ENCODE measurements around the gene ILF2. TPM values are rescaled to one million over a fixed set of nuclear protein-coding genes. Genes with fewer than 3 reads are reported as not detected.

ILF2 gene
- total RNA-seq, 1 donor from 2014 or later: 474 TPM

DNA sequence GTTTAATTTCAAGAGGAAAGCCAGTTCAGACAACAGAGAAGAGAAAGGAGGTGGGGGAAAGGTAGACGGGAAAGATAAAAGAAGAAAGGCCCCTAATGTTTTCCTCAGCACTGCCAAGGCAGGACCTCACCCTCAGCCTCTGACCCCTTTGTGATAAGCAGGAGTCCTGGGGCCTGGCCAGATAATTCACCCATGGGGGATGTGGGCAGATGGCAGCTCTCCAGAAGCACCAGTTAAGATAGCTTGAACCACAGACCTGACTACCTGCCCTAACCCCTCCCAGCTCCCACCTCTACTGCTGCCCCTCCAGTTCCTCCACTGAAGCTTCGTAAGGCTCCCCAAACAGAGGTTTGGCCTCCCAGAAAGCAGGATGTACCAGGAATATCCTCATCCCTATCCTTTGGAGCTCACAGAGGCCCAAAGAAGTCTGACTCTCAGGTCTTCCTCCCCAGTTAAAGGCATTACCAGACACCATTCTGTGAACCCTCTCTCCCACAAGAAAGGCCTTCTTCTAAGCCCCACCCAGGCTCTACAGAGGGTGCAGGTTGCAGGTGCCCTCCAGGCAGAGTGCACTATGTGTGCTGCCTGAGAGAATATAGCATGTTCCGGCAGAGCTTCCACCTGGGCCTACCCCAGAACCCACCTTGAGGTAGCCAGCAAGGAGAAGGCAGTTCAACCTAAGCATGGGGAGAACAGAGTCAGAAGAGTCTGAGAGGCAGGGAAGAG, 21.5 kb downstream of the ILF2 start:
- Mint-ChIP-seq H3K27ac (peak overlapping the region; percentile 58), H3K4me3 (no peak overlapping the region), H3K36me3 (peaks cover 20% of the 10 kb centered on the region), H3K27me3 (ENCODE audit: insufficient read depth, low read depth) (peaks cover 15% of the 10 kb centered on the region), H3K4me1 (no peaks in the 10 kb centered on the region), H3K9me3 (peaks cover 2% of the 10 kb centered on the region)
- peaks cover 1% of the 10 kb centered on the region for H4K20me1 ChIP-seq (ENCODE audit: low read depth)
- TF ChIP-seq EZH2 (IDR thresholded peaks at IDR 0.05): no peak
- TF ChIP-seq, protein P1, sequence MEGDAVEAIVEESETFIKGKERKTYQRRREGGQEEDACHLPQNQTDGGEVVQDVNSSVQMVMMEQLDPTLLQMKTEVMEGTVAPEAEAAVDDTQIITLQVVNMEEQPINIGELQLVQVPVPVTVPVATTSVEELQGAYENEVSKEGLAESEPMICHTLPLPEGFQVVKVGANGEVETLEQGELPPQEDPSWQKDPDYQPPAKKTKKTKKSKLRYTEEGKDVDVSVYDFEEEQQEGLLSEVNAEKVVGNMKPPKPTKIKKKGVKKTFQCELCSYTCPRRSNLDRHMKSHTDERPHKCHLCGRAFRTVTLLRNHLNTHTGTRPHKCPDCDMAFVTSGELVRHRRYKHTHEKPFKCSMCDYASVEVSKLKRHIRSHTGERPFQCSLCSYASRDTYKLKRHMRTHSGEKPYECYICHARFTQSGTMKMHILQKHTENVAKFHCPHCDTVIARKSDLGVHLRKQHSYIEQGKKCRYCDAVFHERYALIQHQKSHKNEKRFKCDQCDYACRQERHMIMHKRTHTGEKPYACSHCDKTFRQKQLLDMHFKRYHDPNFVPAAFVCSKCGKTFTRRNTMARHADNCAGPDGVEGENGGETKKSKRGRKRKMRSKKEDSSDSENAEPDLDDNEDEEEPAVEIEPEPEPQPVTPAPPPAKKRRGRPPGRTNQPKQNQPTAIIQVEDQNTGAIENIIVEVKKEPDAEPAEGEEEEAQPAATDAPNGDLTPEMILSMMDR (IDR thresholded peaks at IDR 0.05): no peak
- TF ChIP-seq EZH2phosphoT487 (IDR thresholded peaks at IDR 0.05): no peak
- H3F3A ChIP-seq (ENCODE audit: low read depth): peaks cover 32% of the 10 kb centered on the region
- no peak for DNase-seq (ENCODE audit: low spot score)
- H3K4me2 ChIP-seq: no peak overlapping the region
- peaks cover 4% of the 10 kb centered on the region for H3K36me3 ChIP-seq
- no peak overlapping the region for H3K4me3 ChIP-seq
- H3K27me3 ChIP-seq: no peaks in the 10 kb centered on the region
- H3K79me2 ChIP-seq (ENCODE audit: low read depth): no peaks in the 10 kb centered on the region
- H3K9me3 ChIP-seq (ENCODE audit: low read depth): no peaks in the 10 kb centered on the region
- H2AFZ ChIP-seq (replicated peaks): no peak overlapping the region
- H3K4me1 ChIP-seq: no peaks in the 10 kb centered on the region
- no peak overlapping the region for H3K9ac ChIP-seq
- no peak overlapping the region for H3K27ac ChIP-seq

DNA sequence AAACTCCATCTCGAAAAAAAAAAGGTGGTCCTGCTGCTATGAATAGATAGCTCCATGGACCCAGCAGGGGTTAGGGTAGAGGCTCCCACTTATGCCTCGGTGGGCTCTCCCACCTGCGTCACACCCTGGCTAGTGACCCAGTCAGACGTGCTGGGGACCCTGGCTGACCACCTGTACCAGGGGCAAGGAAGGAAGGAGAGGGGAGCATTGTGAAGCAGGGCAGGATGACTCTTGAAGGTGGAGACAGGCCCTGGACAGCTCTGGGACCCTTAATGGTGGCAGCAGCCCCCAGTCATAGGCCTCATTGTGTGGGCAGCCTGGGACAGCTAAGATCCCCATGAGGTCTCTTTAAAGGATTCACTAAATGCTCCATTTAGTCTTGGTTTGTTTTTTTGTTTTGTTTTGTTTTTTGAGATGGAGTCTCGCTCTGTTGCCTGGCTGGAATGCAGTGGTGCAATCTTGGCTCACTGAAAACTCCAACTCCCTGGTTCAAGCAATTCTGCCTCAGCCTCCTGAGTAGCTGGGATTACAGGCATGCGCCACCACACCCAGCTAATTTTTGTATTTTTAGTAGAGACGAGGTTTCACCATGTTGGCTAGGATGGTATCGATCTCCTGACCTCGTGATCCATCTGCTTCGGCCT, 22.7 kb downstream of the ILF2 start:
- no peaks in the 10 kb centered on the region for H3K4me1 Mint-ChIP-seq
- peaks cover 2% of the 10 kb centered on the region for H3K9me3 Mint-ChIP-seq
- H3K27ac Mint-ChIP-seq: peak overlapping the region; percentile 85
- H3K4me3 Mint-ChIP-seq: no peak overlapping the region
- H3K79me2 ChIP-seq (ENCODE audit: low read depth): peaks cover 6% of the 10 kb centered on the region
- H3F3A ChIP-seq (ENCODE audit: low read depth): peaks cover 42% of the 10 kb centered on the region
- no peaks in the 10 kb centered on the region for H3K27me3 ChIP-seq
- peaks cover 26% of the 10 kb centered on the region for H3K36me3 Mint-ChIP-seq
- no peak overlapping the region for H3K4me2 ChIP-seq
- peaks cover 12% of the 10 kb centered on the region for H4K20me1 ChIP-seq (ENCODE audit: low read depth)
- H3K36me3 ChIP-seq: peaks cover 12% of the 10 kb centered on the region
- no peaks in the 10 kb centered on the region for H3K9me3 ChIP-seq (ENCODE audit: low read depth)
- DNase-seq (ENCODE audit: low spot score): no peak
- no peaks in the 10 kb centered on the region for H3K4me1 ChIP-seq
- no peak overlapping the region for H3K9ac ChIP-seq
- H3K27ac ChIP-seq: no peak overlapping the region
- no peak overlapping the region for H2AFZ ChIP-seq (replicated peaks)
- H3K27me3 Mint-ChIP-seq (ENCODE audit: insufficient read depth, low read depth): peaks cover 15% of the 10 kb centered on the region
- no peak overlapping the region for H3K4me3 ChIP-seq
- TF ChIP-seq EZH2 (IDR thresholded peaks at IDR 0.05) (no peak), EZH2phosphoT487 (IDR thresholded peaks at IDR 0.05) (no peak)
- TF ChIP-seq, protein P1 (IDR thresholded peaks at IDR 0.05): no peak

DNA sequence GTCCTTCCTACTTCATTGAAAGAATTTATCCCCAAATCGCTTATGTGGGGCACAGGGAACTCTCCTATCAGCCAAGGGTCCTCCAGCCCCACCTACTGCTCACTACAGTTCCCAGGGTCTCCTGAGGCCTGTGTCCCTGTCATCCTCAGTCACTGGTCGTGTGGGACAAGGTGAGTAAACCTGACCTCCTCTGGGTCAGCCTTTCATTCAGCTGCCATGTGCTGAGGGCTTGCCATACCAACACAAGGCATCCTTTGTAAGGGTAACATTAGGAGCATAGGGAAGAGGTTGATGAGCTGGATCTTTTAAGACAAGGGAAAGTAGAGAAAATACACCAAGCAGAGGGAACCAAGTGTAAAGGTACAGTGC, 23.5 kb downstream of the ILF2 start:
- H3F3A ChIP-seq (ENCODE audit: low read depth): peaks cover 50% of the 10 kb centered on the region
- Mint-ChIP-seq H3K27me3 (ENCODE audit: insufficient read depth, low read depth) (peaks cover 15% of the 10 kb centered on the region), H3K27ac (peak overlapping the region; percentile 66), H3K4me3 (peak overlapping the region; percentile 44), H3K4me1 (no peaks in the 10 kb centered on the region), H3K9me3 (peaks cover 2% of the 10 kb centered on the region), H3K36me3 (peaks cover 29% of the 10 kb centered on the region)
- no peaks in the 10 kb centered on the region for H3K4me1 ChIP-seq
- no peak for DNase-seq (ENCODE audit: low spot score)
- peaks cover 20% of the 10 kb centered on the region for H3K36me3 ChIP-seq
- H3K9me3 ChIP-seq (ENCODE audit: low read depth): no peaks in the 10 kb centered on the region
- H3K4me2 ChIP-seq: no peak overlapping the region
- H4K20me1 ChIP-seq (ENCODE audit: low read depth): peaks cover 20% of the 10 kb centered on the region
- no peak overlapping the region for H3K4me3 ChIP-seq
- peaks cover 14% of the 10 kb centered on the region for H3K79me2 ChIP-seq (ENCODE audit: low read depth)
- peak overlapping the region; percentile 42 for H3K27ac ChIP-seq
- no peak overlapping the region for H3K9ac ChIP-seq
- no peak overlapping the region for H2AFZ ChIP-seq (replicated peaks)
- no peaks in the 10 kb centered on the region for H3K27me3 ChIP-seq
- TF ChIP-seq EZH2phosphoT487 (IDR thresholded peaks at IDR 0.05) (no peak), EZH2 (IDR thresholded peaks at IDR 0.05) (no peak)
- TF ChIP-seq, protein P1 (IDR thresholded peaks at IDR 0.05): no peak
